ENCODE measurements around the gene RHEX. TPM values are rescaled to one million over a fixed set of nuclear protein-coding genes. Genes with fewer than 3 reads are reported as not detected.

The RHEX gene
- total RNA-seq, 1 donor from 2014 or later: not detected

- no peak overlapping the region for H3K4me2 ChIP-seq (ENCODE audit: low read length)
- H3K9ac ChIP-seq (ENCODE audit: low read length): no peak overlapping the region
- Mint-ChIP-seq H3K36me3 (ENCODE audit: low read depth, unreplicated experiment) (no peaks in the 10 kb centered on the region), H3K4me3 (ENCODE audit: unreplicated experiment) (no peak overlapping the region), H3K27ac (ENCODE audit: unreplicated experiment) (no peak overlapping the region), H3K4me1 (ENCODE audit: low read depth, unreplicated experiment) (peaks cover 8% of the 10 kb centered on the region), H3K27me3 (ENCODE audit: low read depth, unreplicated experiment) (peaks cover 28% of the 10 kb centered on the region), H3K9me3 (ENCODE audit: unreplicated experiment) (peaks cover 2% of the 10 kb centered on the region)
- no peaks in the 10 kb centered on the region for H3K36me3 ChIP-seq (ENCODE audit: insufficient read depth, low read length)
- H3K4me3 ChIP-seq (ENCODE audit: insufficient read depth, low read depth, low read length): no peak overlapping the region
- peaks cover 2% of the 10 kb centered on the region for H3K9me3 ChIP-seq (ENCODE audit: insufficient read depth, low read depth, low read length)
- H2AFZ ChIP-seq (ENCODE audit: low read depth, low read length): no peak overlapping the region
- no peaks in the 10 kb centered on the region for H4K20me1 ChIP-seq (ENCODE audit: insufficient read depth, low read length)
- no peaks in the 10 kb centered on the region for H3K79me2 ChIP-seq (ENCODE audit: insufficient read depth, low read length)
- no peak overlapping the region for H3K27ac ChIP-seq (ENCODE audit: low read depth, low read length)
- no peaks in the 10 kb centered on the region for H3K4me1 ChIP-seq (ENCODE audit: insufficient read depth, low read length)
- FAIRE-seq (no peak), DNase-seq (ENCODE audit: low read depth) (no peak)
- peaks cover 14% of the 10 kb centered on the region for H3K27me3 ChIP-seq (ENCODE audit: insufficient read depth, low read length)
- TF ChIP-seq EZH2 (IDR thresholded peaks at IDR 0.05; ENCODE audit: insufficient read depth, low read length) (no peak), CTCF (IDR thresholded peaks at IDR 0.05; ENCODE audit: insufficient read depth, low read depth, low read length) (no peak)
Measured at GRCh38 chr1:206067486-206068227, 14.7 kb downstream of the RHEX start.

GRCh38 chr1:206068314-206068713, 15.3 kb downstream of the RHEX start:
- H3K4me1 Mint-ChIP-seq (ENCODE audit: low read depth, unreplicated experiment): peaks cover 8% of the 10 kb centered on the region
- no peak overlapping the region for H3K27ac Mint-ChIP-seq (ENCODE audit: unreplicated experiment)
- Histone ChIP-seq H4K20me1 (ENCODE audit: insufficient read depth, low read length) (no peaks in the 10 kb centered on the region), H2AFZ (ENCODE audit: low read depth, low read length) (no peak overlapping the region), H3K9me3 (ENCODE audit: insufficient read depth, low read depth, low read length) (no peaks in the 10 kb centered on the region), H3K9ac (ENCODE audit: low read length) (no peak overlapping the region), H3K79me2 (ENCODE audit: insufficient read depth, low read length) (no peaks in the 10 kb centered on the region), H3K36me3 (ENCODE audit: insufficient read depth, low read length) (no peaks in the 10 kb centered on the region), H3K27ac (ENCODE audit: low read depth, low read length) (no peak overlapping the region), H3K4me1 (ENCODE audit: insufficient read depth, low read length) (no peaks in the 10 kb centered on the region), H3K4me2 (ENCODE audit: low read length) (no peak overlapping the region), H3K4me3 (ENCODE audit: insufficient read depth, low read depth, low read length) (no peak overlapping the region), H3K27me3 (ENCODE audit: insufficient read depth, low read length) (peaks cover 14% of the 10 kb centered on the region)
- no peak for TF ChIP-seq CTCF (IDR thresholded peaks at IDR 0.05; ENCODE audit: insufficient read depth, low read depth, low read length)
- FAIRE-seq: no peak
- DNase-seq (ENCODE audit: low read depth): no peak
- peaks cover 26% of the 10 kb centered on the region for H3K27me3 Mint-ChIP-seq (ENCODE audit: low read depth, unreplicated experiment)
- H3K36me3 Mint-ChIP-seq (ENCODE audit: low read depth, unreplicated experiment): no peaks in the 10 kb centered on the region
- no peak overlapping the region for H3K4me3 Mint-ChIP-seq (ENCODE audit: unreplicated experiment)
- H3K9me3 Mint-ChIP-seq (ENCODE audit: unreplicated experiment): no peaks in the 10 kb centered on the region

- H3K27me3 Mint-ChIP-seq (ENCODE audit: low read depth, unreplicated experiment): peaks cover 30% of the 10 kb centered on the region
- H3K27ac Mint-ChIP-seq (ENCODE audit: unreplicated experiment): no peak overlapping the region
- no peaks in the 10 kb centered on the region for H3K9me3 Mint-ChIP-seq (ENCODE audit: unreplicated experiment)
- H3K27ac ChIP-seq (ENCODE audit: low read depth, low read length): no peak overlapping the region
- FAIRE-seq (no peak), DNase-seq (ENCODE audit: low read depth) (no peak)
- no peaks in the 10 kb centered on the region for H3K4me1 ChIP-seq (ENCODE audit: insufficient read depth, low read length)
- no peak overlapping the region for H3K4me3 ChIP-seq (ENCODE audit: insufficient read depth, low read depth, low read length)
- peaks cover 11% of the 10 kb centered on the region for H3K4me1 Mint-ChIP-seq (ENCODE audit: low read depth, unreplicated experiment)
- H4K20me1 ChIP-seq (ENCODE audit: insufficient read depth, low read length): no peaks in the 10 kb centered on the region
- TF ChIP-seq CTCF (IDR thresholded peaks at IDR 0.05; ENCODE audit: insufficient read depth, low read depth, low read length) (no peak), EZH2 (IDR thresholded peaks at IDR 0.05; ENCODE audit: insufficient read depth, low read length) (no peak)
- no peak overlapping the region for H3K4me2 ChIP-seq (ENCODE audit: low read length)
- no peaks in the 10 kb centered on the region for H3K36me3 Mint-ChIP-seq (ENCODE audit: low read depth, unreplicated experiment)
- H3K9ac ChIP-seq (ENCODE audit: low read length): no peak overlapping the region
- no peak overlapping the region for H2AFZ ChIP-seq (ENCODE audit: low read depth, low read length)
- no peaks in the 10 kb centered on the region for H3K9me3 ChIP-seq (ENCODE audit: insufficient read depth, low read depth, low read length)
- no peaks in the 10 kb centered on the region for H3K36me3 ChIP-seq (ENCODE audit: insufficient read depth, low read length)
- peaks cover 14% of the 10 kb centered on the region for H3K27me3 ChIP-seq (ENCODE audit: insufficient read depth, low read length)
- no peak overlapping the region for H3K4me3 Mint-ChIP-seq (ENCODE audit: unreplicated experiment)
- no peaks in the 10 kb centered on the region for H3K79me2 ChIP-seq (ENCODE audit: insufficient read depth, low read length)
Measured at GRCh38 chr1:206070627-206071304, 17.8 kb downstream of the RHEX start.
